Thymus (tissue), 11 donors: Measurements from ENCODE around the gene CHRDL2. TPM values are rescaled to one million over a fixed set of nuclear protein-coding genes. Genes with fewer than 3 reads are reported as not detected.

Source experiments
- DNase-seq, 9 donors: peaks; one replicate each; pipeline ENCODE4 v3.0.0-alpha.2; 2013; ENCODE audit warnings: low spot score in 9 of 9, low read depth in 6 of 9, missing footprints in 1 of 9
- H3K27ac ChIP-seq, 2 donors: one replicate each; pipeline ENCODE4 v1.5.1; 2013; ENCODE audit warnings: control low read depth in 1 of 2, low read depth in 1 of 2, low read length in 1 of 2, mild to moderate bottlenecking in 1 of 2, moderate library complexity in 1 of 2
- H3K27me3 ChIP-seq, 2 donors: one replicate each; pipeline ENCODE4 v1.5.1; 2013; ENCODE audit warnings: low read length in 1 of 2; ENCODE audit not compliant: control insufficient read depth in 2 of 2, insufficient read depth in 1 of 2
- H3K36me3 ChIP-seq, 2 donors: one replicate each; pipeline ENCODE4 v1.5.1; 2013; ENCODE audit warnings: low read length in 1 of 2, mild to moderate bottlenecking in 1 of 2, moderate library complexity in 1 of 2; ENCODE audit not compliant: control insufficient read depth in 2 of 2, insufficient read depth in 2 of 2
- H3K4me1 ChIP-seq, 2 donors: one replicate each; pipeline ENCODE4 v1.5.1; 2013; ENCODE audit warnings: low read length in 2 of 2; ENCODE audit not compliant: control insufficient read depth in 2 of 2, insufficient read depth in 2 of 2
- H3K4me3 ChIP-seq, 2 donors: one replicate each; pipeline ENCODE4 v1.5.1; 2013; ENCODE audit warnings: low read length in 2 of 2, control low read depth in 1 of 2, mild to moderate bottlenecking in 1 of 2
- H3K9me3 ChIP-seq, 2 donors: one replicate each; pipeline ENCODE4 v1.5.1; 2013; ENCODE audit warnings: low read length in 1 of 2, mild to moderate bottlenecking in 1 of 2; ENCODE audit not compliant: control insufficient read depth in 2 of 2, insufficient read depth in 1 of 2
- WGBS: extraction: QIAGEN DNeasy Blood & Tissue Kit; methylation state at CpG from one replicate; pipeline ENCODE4 v1.1.7; 2013; 5-methylcytosine and 5-hydroxymethylcytosine counted together
- polyA plus RNA-seq: library from polyadenylated mRNA; stranded (reverse); fragments of 200-250 nt; gene quantifications from one replicate; pipeline ENCODE4 v1.2.3, GENCODE V29; 2013
- total RNA-seq: library from RNA; stranded (reverse); fragments of 120-200 nt; gene quantifications from one replicate; pipeline ENCODE4 v1.2.4, GENCODE V29; 2013
- donor health status: healthy.

CHRDL2 gene
- total and polyA plus RNA-seq, 2 donors = 0.30 TPM; not detected in 1

DNA sequence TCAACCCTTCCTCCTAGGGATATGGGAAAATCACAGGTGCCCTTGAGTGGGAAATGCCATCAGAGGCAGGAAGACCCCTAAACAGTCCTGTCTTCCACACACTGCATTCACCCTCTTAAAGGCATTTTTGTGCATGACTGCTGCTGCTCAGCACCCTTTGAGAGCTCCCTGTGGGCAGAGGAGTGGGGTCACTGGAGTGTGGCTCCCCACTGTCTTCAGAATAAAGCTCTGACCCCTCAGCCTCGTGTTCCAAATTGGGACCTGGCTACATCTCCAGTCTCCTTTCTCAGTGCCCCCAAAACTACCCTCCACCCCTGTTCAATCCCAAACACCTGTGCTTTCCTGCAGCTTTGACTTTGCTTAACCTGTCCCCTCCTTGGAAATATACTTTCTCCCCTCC, 46.6 kb downstream of the CHRDL2 start:
- no peak overlapping the region for H3K27ac ChIP-seq
- DNase-seq = no peak
- no peaks in the 10 kb centered on the region for H3K4me1 ChIP-seq
- no peaks in the 10 kb centered on the region for H3K9me3 ChIP-seq
- H3K36me3 ChIP-seq = no peaks in the 10 kb centered on the region
- WGBS = 94% methylated on average over 1 of the region's 1 CpG
- peaks cover 18 to 41% of the 10 kb centered on the region in 2 donors for H3K27me3 ChIP-seq
- H3K4me3 ChIP-seq = no peak overlapping the region

GRCh38 chr11:74683941-74684481, 47.2 kb downstream of the CHRDL2 start:
- Histone ChIP-seq H3K4me1 (no peaks in the 10 kb centered on the region), H3K27me3 (peaks cover 18 to 41% of the 10 kb centered on the region in 2 donors), H3K4me3 (no peak overlapping the region), H3K27ac (no peak overlapping the region), H3K9me3 (no peaks in the 10 kb centered on the region), H3K36me3 (no peaks in the 10 kb centered on the region)
- WGBS = 75% methylated on average over 12 of the region's 12 CpGs
- no peak for DNase-seq

DNA sequence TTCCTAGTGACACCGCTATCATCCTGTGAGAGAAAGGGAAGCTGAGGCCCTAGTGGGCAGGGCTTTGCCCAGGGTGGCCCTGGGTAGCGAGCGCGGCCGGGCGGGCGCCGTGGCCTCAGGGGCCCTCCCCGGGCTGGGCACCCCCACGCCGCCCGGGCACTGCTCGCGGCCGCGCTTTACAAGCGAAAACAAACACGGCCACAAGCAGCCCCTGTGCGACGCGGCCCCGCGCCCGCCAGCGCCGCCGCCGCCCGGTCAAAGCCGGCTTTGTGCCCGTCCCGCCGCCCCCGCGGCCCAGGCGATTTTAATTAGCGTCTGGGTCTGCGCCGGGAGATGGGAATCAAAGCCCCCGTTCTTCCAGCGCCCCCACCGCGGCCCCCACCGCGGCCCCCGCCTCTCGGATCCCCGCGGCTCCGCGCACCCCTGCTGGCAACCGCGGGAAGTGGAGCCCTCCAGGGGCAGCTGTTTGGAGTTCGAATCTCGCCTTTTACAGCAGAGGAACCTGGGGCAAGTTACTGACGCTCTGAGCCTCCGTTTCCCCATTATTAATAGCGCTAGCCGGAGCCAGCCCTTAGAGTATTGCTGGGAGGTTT, 47.9 kb downstream of the CHRDL2 start:
- H3K36me3 ChIP-seq = no peaks in the 10 kb centered on the region
- H3K27me3 ChIP-seq = peaks cover 18 to 41% of the 10 kb centered on the region in 2 donors
- H3K27ac ChIP-seq = no peak overlapping the region
- WGBS = 9% methylated on average over 59 of the region's 59 CpGs
- H3K9me3 ChIP-seq = no peaks in the 10 kb centered on the region
- peak overlapping the region in 1 of 2 donors; percentile 17 for H3K4me3 ChIP-seq
- no peaks in the 10 kb centered on the region for H3K4me1 ChIP-seq
- DNase-seq = no peak

- Histone ChIP-seq H3K27ac (no peak overlapping the region), H3K4me1 (no peaks in the 10 kb centered on the region), H3K4me3 (no peak overlapping the region), H3K27me3 (peaks cover 18 to 39% of the 10 kb centered on the region in 2 donors), H3K36me3 (no peaks in the 10 kb centered on the region), H3K9me3 (no peaks in the 10 kb centered on the region)
- 94% methylated on average over 14 of the region's 14 CpGs for WGBS
- no peak for DNase-seq
Measured at GRCh38 chr11:74682731-74683278, 48.4 kb downstream of the CHRDL2 start.

- Histone ChIP-seq H3K4me1 (no peaks in the 10 kb centered on the region), H3K36me3 (no peaks in the 10 kb centered on the region), H3K27ac (no peak overlapping the region), H3K4me3 (no peak overlapping the region), H3K27me3 (peaks cover 18 to 37% of the 10 kb centered on the region in 2 donors), H3K9me3 (no peaks in the 10 kb centered on the region)
- WGBS = 96% methylated on average over 12 of the region's 12 CpGs
- no peak for DNase-seq
Measured at GRCh38 chr11:74681686-74682651, 49.3 kb downstream of the CHRDL2 start.

DNA sequence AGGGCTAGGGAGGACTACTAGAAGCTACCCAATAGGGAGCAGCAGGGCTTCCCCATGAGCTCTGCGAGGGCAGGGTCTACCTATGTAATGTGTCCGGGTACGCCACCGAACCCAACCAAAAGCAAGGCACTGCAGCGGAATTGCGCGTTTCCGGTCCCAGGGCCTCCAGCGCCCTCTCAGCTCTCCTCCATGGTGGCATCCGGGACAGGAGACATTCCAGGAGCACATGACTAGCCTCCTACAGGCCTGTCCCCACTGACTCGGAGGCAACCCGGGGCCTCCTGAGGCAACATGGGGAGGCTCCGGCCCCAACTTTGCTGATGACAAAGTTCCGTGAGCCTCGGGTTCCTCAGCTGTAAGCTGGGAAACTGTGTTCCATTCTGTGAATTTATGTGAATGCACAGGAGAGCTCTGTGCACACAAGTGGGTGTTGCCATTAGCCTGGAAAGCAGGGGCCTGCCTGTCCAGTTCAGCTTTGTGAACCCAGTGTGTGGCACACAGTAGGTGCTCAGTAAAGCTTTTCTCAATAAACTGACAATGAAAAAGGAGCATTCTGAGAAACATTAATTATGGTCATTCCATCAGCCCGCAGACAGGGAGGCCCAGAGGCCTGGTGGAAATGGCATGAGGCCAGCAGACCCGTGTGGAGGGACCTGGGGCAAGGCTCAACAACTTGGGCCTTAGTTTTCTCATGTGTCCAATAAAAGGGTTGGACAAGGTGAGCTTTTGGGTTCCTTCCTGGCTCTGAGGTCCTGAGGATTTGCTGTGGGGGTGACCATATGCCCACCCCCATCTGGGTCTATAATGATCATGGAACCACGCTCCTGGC, 50.3 kb downstream of the CHRDL2 start:
- no peak for DNase-seq
- peaks cover 18 to 37% of the 10 kb centered on the region in 2 donors for H3K27me3 ChIP-seq
- 95% methylated on average over 18 of the region's 18 CpGs for WGBS
- no peak overlapping the region for H3K4me3 ChIP-seq
- no peaks in the 10 kb centered on the region for H3K36me3 ChIP-seq
- no peaks in the 10 kb centered on the region for H3K4me1 ChIP-seq
- no peak overlapping the region for H3K27ac ChIP-seq
- no peaks in the 10 kb centered on the region for H3K9me3 ChIP-seq

- DNase-seq = no peak
- H3K27me3 ChIP-seq = peaks cover 18 to 37% of the 10 kb centered on the region in 2 donors
- H3K27ac ChIP-seq = no peak overlapping the region
- no peaks in the 10 kb centered on the region for H3K36me3 ChIP-seq
- H3K9me3 ChIP-seq = no peaks in the 10 kb centered on the region
- no peaks in the 10 kb centered on the region for H3K4me1 ChIP-seq
- H3K4me3 ChIP-seq = no peak overlapping the region
- 95% methylated on average over 9 of the region's 9 CpGs for WGBS
Measured at GRCh38 chr11:74680035-74680671, 51.1 kb downstream of the CHRDL2 start.

GRCh38 chr11:74679513-74679865, 51.7 kb downstream of the CHRDL2 start:
- DNase-seq = no peak
- no peaks in the 10 kb centered on the region for H3K9me3 ChIP-seq
- H3K27ac ChIP-seq = no peak overlapping the region
- H3K4me3 ChIP-seq = no peak overlapping the region
- no peaks in the 10 kb centered on the region for H3K4me1 ChIP-seq
- no peaks in the 10 kb centered on the region for H3K36me3 ChIP-seq
- 98% methylated on average over 3 of the region's 3 CpGs for WGBS
- peaks cover 18 to 32% of the 10 kb centered on the region in 2 donors for H3K27me3 ChIP-seq
